HG03439 (cell line): ENCODE results near the gene ENTHD1.
"Not testable (repeated sequence)": the region's sequence is repeated elsewhere in the genome, so short reads cannot be mapped to it uniquely, and the experiment has no call there.

ENCODE experiments used
- ATAC-seq: cut with Tn5 transposase; IDR thresholded peaks from one replicate; pipeline ENCODE4 v1.9.1; 2021; ENCODE audit warnings: mild to moderate bottlenecking, moderate library complexity; ENCODE audit not compliant: unreplicated experiment

The ENTHD1 gene

GRCh38 chr22:39735776-39736175, 157.8 kb downstream of the ENTHD1 start:
- ATAC-seq = no peak

GRCh38 chr22:39734866-39735265, 158.7 kb downstream of the ENTHD1 start:
- no peak for ATAC-seq

- ATAC-seq = not testable (repeated sequence)
Measured at GRCh38 chr22:39734046-39734445, 159.5 kb downstream of the ENTHD1 start.

- ATAC-seq = no peak
Measured at GRCh38 chr22:39733191-39733590, 160.4 kb downstream of the ENTHD1 start.

- ATAC-seq = no peak
Measured at GRCh38 chr22:39732625-39733024, 160.9 kb downstream of the ENTHD1 start.

- ATAC-seq = no peak
Measured at GRCh38 chr22:39731881-39732555, 161.5 kb downstream of the ENTHD1 start.

GRCh38 chr22:39731481-39731880, 162.1 kb downstream of the ENTHD1 start:
- no peak for ATAC-seq

- no peak for ATAC-seq
Measured at GRCh38 chr22:39729141-39729934, 164.2 kb downstream of the ENTHD1 start.

GRCh38 chr22:39728236-39728860, 165.2 kb downstream of the ENTHD1 start:
- ATAC-seq = no peak

GRCh38 chr22:39727541-39727940, 166.0 kb downstream of the ENTHD1 start:
- no peak for ATAC-seq

GRCh38 chr22:39725351-39726035, 168.1 kb downstream of the ENTHD1 start:
- ATAC-seq = no peak

- ATAC-seq = no peak
Measured at GRCh38 chr22:39724857-39725256, 168.7 kb downstream of the ENTHD1 start.

GRCh38 chr22:39724390-39724789, 169.2 kb downstream of the ENTHD1 start:
- ATAC-seq = no peak

GRCh38 chr22:39723899-39724351, 169.6 kb downstream of the ENTHD1 start:
- no peak for ATAC-seq

GRCh38 chr22:39723463-39723862, 170.1 kb downstream of the ENTHD1 start:
- no peak for ATAC-seq

GRCh38 chr22:39722501-39722900, 171.1 kb downstream of the ENTHD1 start:
- no peak for ATAC-seq

GRCh38 chr22:39722032-39722325, 171.6 kb downstream of the ENTHD1 start:
- no peak for ATAC-seq

- no peak for ATAC-seq
Measured at GRCh38 chr22:39721206-39722031, 172.1 kb downstream of the ENTHD1 start.

GRCh38 chr22:39719559-39720450, 173.8 kb downstream of the ENTHD1 start:
- no peak for ATAC-seq
